Measurements from ENCODE around the gene TECPR2. TPM values are rescaled to one million over a fixed set of nuclear protein-coding genes. Genes with fewer than 3 reads are reported as not detected.

TECPR2 gene
- total and polyA plus RNA-seq, 2 of the 13 experiments (the other 11 are each of a cell fraction or from before 2014, with no cell fraction given), result 3.5 to 5.7 TPM

DNA sequence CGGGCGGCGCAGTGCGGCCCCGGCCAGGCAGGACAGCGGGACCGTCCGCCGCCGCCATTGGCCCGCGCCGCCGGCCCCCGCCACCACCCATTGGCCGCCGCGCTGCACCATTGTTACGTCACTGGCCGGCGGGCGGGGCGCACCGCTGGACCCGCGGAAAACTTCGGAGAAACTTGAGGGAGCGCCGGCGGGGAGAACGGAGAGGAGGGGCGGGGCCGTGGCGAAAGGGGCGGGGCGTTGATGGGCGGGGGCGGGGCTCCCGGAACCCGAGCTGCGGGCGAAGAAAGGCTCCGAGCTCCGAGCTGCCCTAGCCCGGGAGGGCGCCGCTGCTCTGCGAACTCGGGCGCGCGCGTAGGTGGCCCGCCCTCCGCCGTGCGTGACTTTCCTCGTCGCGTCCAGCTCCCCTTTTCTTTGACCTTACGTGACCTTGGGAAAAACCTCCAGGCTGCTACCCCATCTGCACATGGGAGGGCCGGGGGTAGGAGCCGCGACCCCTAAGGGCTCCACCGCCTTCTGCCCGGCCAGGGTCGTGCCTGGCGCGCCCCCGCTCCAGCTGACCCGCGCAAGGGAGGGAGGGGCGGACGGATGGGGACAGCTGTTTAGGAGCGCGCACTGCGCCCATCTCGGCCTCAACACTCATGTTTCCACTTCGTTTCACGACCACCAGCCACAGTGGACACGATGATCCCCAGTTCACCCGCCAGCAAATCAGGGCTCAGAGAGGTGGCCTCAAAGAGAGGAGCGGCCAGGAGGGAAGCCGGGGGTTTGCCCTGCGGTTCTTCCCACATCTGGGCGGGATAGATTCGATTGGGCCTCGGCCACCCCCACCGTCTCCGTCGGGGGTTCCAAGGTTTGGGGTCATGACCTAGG lies 147.2 kb downstream of the TECPR2 start, which contains the start of gene ANKRD9 (continued):
- TF ChIP-seq ZNF281 (CRISPR knock-in tag; IDR thresholded peaks at IDR 0.05; ENCODE audit: borderline replicate concordance) (no peak), PRDM4 (CRISPR knock-in tag; IDR thresholded peaks at IDR 0.05; ENCODE audit: borderline replicate concordance) (no peak), REXO4 (CRISPR knock-in tag; IDR thresholded peaks at IDR 0.05; ENCODE audit: borderline replicate concordance) (no peak), ZNF839 (CRISPR knock-in tag; IDR thresholded peaks at IDR 0.05; ENCODE audit: borderline replicate concordance) (no peak), STAG1 (CRISPR knock-in tag; IDR thresholded peaks at IDR 0.05) (no peak; the same call in 1 of the 2 replicates), ZKSCAN8 (CRISPR knock-in tag; IDR thresholded peaks at IDR 0.05; ENCODE audit: borderline replicate concordance) (no peak), SATB2 (CRISPR knock-in tag; IDR thresholded peaks at IDR 0.05) (no peak), DNMT3B (CRISPR knock-in tag; conservative IDR thresholded peaks at IDR 0.05) (no peak), ZNF709 (CRISPR knock-in tag; IDR thresholded peaks at IDR 0.05) (peak; percentile 46; the same call in 1 of the 2 replicates), PLSCR1 (CRISPR knock-in tag; IDR thresholded peaks at IDR 0.05; ENCODE audit: borderline replicate concordance) (no peak), LCORL (IDR thresholded peaks at IDR 0.05) (no peak), LCORL (CRISPR knock-in tag; IDR thresholded peaks at IDR 0.05) (no peak; the same call in 1 of the 2 replicates), PHF20 (CRISPR knock-in tag; IDR thresholded peaks at IDR 0.05) (no peak)
- TF ChIP-seq, protein P1, sequence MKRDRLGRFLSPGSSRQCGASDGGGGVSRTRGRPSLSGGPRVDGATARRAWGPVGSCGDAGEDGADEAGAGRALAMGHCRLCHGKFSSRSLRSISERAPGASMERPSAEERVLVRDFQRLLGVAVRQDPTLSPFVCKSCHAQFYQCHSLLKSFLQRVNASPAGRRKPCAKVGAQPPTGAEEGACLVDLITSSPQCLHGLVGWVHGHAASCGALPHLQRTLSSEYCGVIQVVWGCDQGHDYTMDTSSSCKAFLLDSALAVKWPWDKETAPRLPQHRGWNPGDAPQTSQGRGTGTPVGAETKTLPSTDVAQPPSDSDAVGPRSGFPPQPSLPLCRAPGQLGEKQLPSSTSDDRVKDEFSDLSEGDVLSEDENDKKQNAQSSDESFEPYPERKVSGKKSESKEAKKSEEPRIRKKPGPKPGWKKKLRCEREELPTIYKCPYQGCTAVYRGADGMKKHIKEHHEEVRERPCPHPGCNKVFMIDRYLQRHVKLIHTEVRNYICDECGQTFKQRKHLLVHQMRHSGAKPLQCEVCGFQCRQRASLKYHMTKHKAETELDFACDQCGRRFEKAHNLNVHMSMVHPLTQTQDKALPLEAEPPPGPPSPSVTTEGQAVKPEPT (CRISPR knock-in tag; IDR thresholded peaks at IDR 0.05; ENCODE audit: low read depth), result no peak
- TF ChIP-seq, protein P2, sequence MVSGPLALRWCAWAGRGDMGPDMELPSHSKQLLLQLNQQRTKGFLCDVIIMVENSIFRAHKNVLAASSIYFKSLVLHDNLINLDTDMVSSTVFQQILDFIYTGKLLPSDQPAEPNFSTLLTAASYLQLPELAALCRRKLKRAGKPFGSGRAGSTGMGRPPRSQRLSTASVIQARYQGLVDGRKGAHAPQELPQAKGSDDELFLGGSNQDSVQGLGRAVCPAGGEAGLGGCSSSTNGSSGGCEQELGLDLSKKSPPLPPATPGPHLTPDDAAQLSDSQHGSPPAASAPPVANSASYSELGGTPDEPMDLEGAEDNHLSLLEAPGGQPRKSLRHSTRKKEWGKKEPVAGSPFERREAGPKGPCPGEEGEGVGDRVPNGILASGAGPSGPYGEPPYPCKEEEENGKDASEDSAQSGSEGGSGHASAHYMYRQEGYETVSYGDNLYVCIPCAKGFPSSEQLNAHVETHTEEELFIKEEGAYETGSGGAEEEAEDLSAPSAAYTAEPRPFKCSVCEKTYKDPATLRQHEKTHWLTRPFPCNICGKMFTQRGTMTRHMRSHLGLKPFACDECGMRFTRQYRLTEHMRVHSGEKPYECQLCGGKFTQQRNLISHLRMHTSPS (CRISPR knock-in tag; IDR thresholded peaks at IDR 0.05; ENCODE audit: low read depth), result 0 out of 2 replicates have a peak, but pooled peaks have one; percentile 21
- TF ChIP-seq, protein P3, sequence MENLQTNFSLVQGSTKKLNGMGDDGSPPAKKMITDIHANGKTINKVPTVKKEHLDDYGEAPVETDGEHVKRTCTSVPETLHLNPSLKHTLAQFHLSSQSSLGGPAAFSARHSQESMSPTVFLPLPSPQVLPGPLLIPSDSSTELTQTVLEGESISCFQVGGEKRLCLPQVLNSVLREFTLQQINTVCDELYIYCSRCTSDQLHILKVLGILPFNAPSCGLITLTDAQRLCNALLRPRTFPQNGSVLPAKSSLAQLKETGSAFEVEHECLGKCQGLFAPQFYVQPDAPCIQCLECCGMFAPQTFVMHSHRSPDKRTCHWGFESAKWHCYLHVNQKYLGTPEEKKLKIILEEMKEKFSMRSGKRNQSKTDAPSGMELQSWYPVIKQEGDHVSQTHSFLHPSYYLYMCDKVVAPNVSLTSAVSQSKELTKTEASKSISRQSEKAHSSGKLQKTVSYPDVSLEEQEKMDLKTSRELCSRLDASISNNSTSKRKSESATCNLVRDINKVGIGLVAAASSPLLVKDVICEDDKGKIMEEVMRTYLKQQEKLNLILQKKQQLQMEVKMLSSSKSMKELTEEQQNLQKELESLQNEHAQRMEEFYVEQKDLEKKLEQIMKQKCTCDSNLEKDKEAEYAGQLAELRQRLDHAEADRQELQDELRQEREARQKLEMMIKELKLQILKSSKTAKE (CRISPR knock-in tag; IDR thresholded peaks at IDR 0.05; ENCODE audit: borderline replicate concordance), result no peak
